Endodermal cell (in vitro differentiated cells): ENCODE results near the gene LRFN2. TPM values are rescaled to one million over a fixed set of nuclear protein-coding genes. Genes with fewer than 3 reads are reported as not detected.
A peak's percentile ranks its signal among the peaks of the same experiment; 100 is the strongest.

Source experiments
- DNase-seq: peaks from one replicate; pipeline ENCODE4 v3.0.0-alpha.2; 2017
- H3K27ac ChIP-seq: 2 replicates; pipeline ENCODE4 v1.5.1; 2013; ENCODE audit warnings: mild to moderate bottlenecking, low read depth, low read length, moderate library complexity
- H3K27me3 ChIP-seq: 2 replicates; pipeline ENCODE4 v1.6.1; 2013; ENCODE audit warnings: mild to moderate bottlenecking, low read length, moderate library complexity; ENCODE audit not compliant: insufficient read depth, control insufficient read depth, poor library complexity, severe bottlenecking
- H3K36me3 ChIP-seq: 2 replicates; pipeline ENCODE4 v1.7.0; 2013; ENCODE audit warnings: mild to moderate bottlenecking, low read length, moderate library complexity; ENCODE audit not compliant: control insufficient read depth, insufficient read depth
- H3K4me1 ChIP-seq: one replicate; pipeline ENCODE4 v1.7.0; 2013; ENCODE audit warnings: low read length; ENCODE audit not compliant: control insufficient read depth, insufficient read depth
- H3K4me3 ChIP-seq: 2 replicates; pipeline ENCODE4 v1.5.1; 2013; ENCODE audit warnings: mild to moderate bottlenecking, low read length, moderate library complexity
- H3K9ac ChIP-seq: 2 replicates; pipeline ENCODE4 v1.6.1; 2013; ENCODE audit warnings: mild to moderate bottlenecking, low read length, moderate library complexity; ENCODE audit not compliant: poor library complexity, severe bottlenecking; ENCODE audit errors: extremely low read depth
- H3K9me3 ChIP-seq: 2 replicates; pipeline ENCODE4 v1.6.1; 2013; ENCODE audit warnings: mild to moderate bottlenecking, low read length, moderate library complexity; ENCODE audit not compliant: control insufficient read depth
- H3K27ac Mint-ChIP-seq: 2 replicates; pipeline ENCODE4 v1.8.0; 2020; ENCODE audit warnings: mixed read lengths
- H3K27me3 Mint-ChIP-seq: 2 replicates; pipeline ENCODE4 v1.8.0; 2021; ENCODE audit warnings: mild to moderate bottlenecking, mixed read lengths; ENCODE audit not compliant: insufficient read depth
- H3K36me3 Mint-ChIP-seq: 2 replicates; pipeline ENCODE4 v1.8.0; 2020; ENCODE audit warnings: low read depth, mixed read lengths
- H3K4me1 Mint-ChIP-seq: 2 replicates; pipeline ENCODE4 v1.8.0; 2020; ENCODE audit warnings: mixed read lengths
- H3K4me3 Mint-ChIP-seq: 2 replicates; pipeline ENCODE4 v1.8.0; 2020; ENCODE audit warnings: mild to moderate bottlenecking, moderate library complexity, mixed read lengths
- H3K9me3 Mint-ChIP-seq: 2 replicates; pipeline ENCODE4 v1.8.0; 2020; ENCODE audit warnings: mild to moderate bottlenecking, mixed read lengths
- CTCF ChIP-seq: fragments of 200-600 bp; sonication (generic); conservative IDR thresholded peaks from 2 replicates; pipeline ENCODE4 v1.5.0; 2021; ENCODE audit warnings: antibody characterized with exemption, mild to moderate bottlenecking
- WGBS, 2 experiments: methylation state at CpG; one replicate each; pipeline versions ENCODE4 v1.1.5 to v1.1.7; 2013; ENCODE audit warnings: missing lambda C conversion rate in 2 of 2, mixed read lengths in 1 of 2; ENCODE audit not compliant: insufficient coverage in 1 of 2, insufficient read length in 1 of 2; 5-methylcytosine and 5-hydroxymethylcytosine counted together
- total RNA-seq, 2 donors: library from RNA; stranded (reverse); fragmentation: NEBNext Ultra II Directional in 1 of 2; extraction: Animal tissue kit (Norgen Biotek cat#: 25700) in 1 of 2; gene quantifications; 2 replicates in 1 of 2; 3 replicates in 1 of 2; pipeline ENCODE4 v1.2.1, GENCODE V29; 2021

Gene LRFN2
- total RNA-seq, 2 donors from 2014 or later = 0.15 TPM; not detected in 1

- H3K4me3 Mint-ChIP-seq = no peak overlapping the region
- no peaks in the 10 kb centered on the region for H3K4me1 ChIP-seq
- no peak overlapping the region for H3K4me3 ChIP-seq
- H3K9ac ChIP-seq = no peak overlapping the region
- H3K36me3 ChIP-seq = no peaks in the 10 kb centered on the region
- WGBS, 2 experiments = 93% methylated on average over 1 of the region's 1 CpG; no CpG with 5 or more reads in 1 of the 2 experiments
- peaks cover 1% of the 10 kb centered on the region for H3K27me3 Mint-ChIP-seq
- H3K9me3 Mint-ChIP-seq = no peaks in the 10 kb centered on the region
- TF ChIP-seq CTCF = no peak
- no peak overlapping the region for H3K27ac ChIP-seq
- H3K4me1 Mint-ChIP-seq = peaks cover 10% of the 10 kb centered on the region
- DNase-seq = no peak
- H3K27me3 ChIP-seq = no peaks in the 10 kb centered on the region
- no peaks in the 10 kb centered on the region for H3K9me3 ChIP-seq
- no peak overlapping the region for H3K27ac Mint-ChIP-seq
- no peaks in the 10 kb centered on the region for H3K36me3 Mint-ChIP-seq
Measured at GRCh38 chr6:40516429-40516828, 70.7 kb downstream of the LRFN2 start.

- no peak for DNase-seq
- no peaks in the 10 kb centered on the region for H3K4me1 ChIP-seq
- H3K9ac ChIP-seq = no peak overlapping the region
- H3K27ac ChIP-seq = no peak overlapping the region
- TF ChIP-seq CTCF = no peak
- WGBS, 2 experiments = 97% methylated on average over 1 of the region's 1 CpG; no CpG with 5 or more reads in 1 of the 2 experiments
- H3K4me3 Mint-ChIP-seq = no peak overlapping the region
- peak overlapping the region; percentile 41 for H3K27ac Mint-ChIP-seq
- no peaks in the 10 kb centered on the region for H3K36me3 ChIP-seq
- H3K4me1 Mint-ChIP-seq = peaks cover 10% of the 10 kb centered on the region
- H3K4me3 ChIP-seq = no peak overlapping the region
- H3K9me3 ChIP-seq = no peaks in the 10 kb centered on the region
- no peaks in the 10 kb centered on the region for H3K36me3 Mint-ChIP-seq
- H3K27me3 Mint-ChIP-seq = no peaks in the 10 kb centered on the region
- H3K9me3 Mint-ChIP-seq = no peaks in the 10 kb centered on the region
- no peaks in the 10 kb centered on the region for H3K27me3 ChIP-seq
Measured at GRCh38 chr6:40512340-40512739, 74.8 kb downstream of the LRFN2 start.

GRCh38 chr6:40511884-40512283 is 75.3 kb downstream of the LRFN2 start:
- H3K4me1 ChIP-seq = no peaks in the 10 kb centered on the region
- no peaks in the 10 kb centered on the region for H3K9me3 ChIP-seq
- H3K27ac Mint-ChIP-seq = no peak overlapping the region
- DNase-seq = no peak
- no peak overlapping the region for H3K9ac ChIP-seq
- TF ChIP-seq CTCF = no peak
- 91 to 95% methylated on average over 4 to 6 of the region's 6 CpGs for WGBS, 2 experiments
- H3K4me3 ChIP-seq = no peak overlapping the region
- no peaks in the 10 kb centered on the region for H3K36me3 Mint-ChIP-seq
- peaks cover 10% of the 10 kb centered on the region for H3K4me1 Mint-ChIP-seq
- no peaks in the 10 kb centered on the region for H3K36me3 ChIP-seq
- H3K27me3 ChIP-seq = no peaks in the 10 kb centered on the region
- H3K27me3 Mint-ChIP-seq = no peaks in the 10 kb centered on the region
- H3K27ac ChIP-seq = no peak overlapping the region
- H3K4me3 Mint-ChIP-seq = no peak overlapping the region
- no peaks in the 10 kb centered on the region for H3K9me3 Mint-ChIP-seq
